T1000 (cell line): ENCODE data around the gene TRPM2.

Source experiments
- DNase-seq: peaks from one replicate; lab custom pipeline; 2025; ENCODE audit warnings: mixed read lengths; lab: John Stamatoyannopoulos, UW

TRPM2 gene

DNA sequence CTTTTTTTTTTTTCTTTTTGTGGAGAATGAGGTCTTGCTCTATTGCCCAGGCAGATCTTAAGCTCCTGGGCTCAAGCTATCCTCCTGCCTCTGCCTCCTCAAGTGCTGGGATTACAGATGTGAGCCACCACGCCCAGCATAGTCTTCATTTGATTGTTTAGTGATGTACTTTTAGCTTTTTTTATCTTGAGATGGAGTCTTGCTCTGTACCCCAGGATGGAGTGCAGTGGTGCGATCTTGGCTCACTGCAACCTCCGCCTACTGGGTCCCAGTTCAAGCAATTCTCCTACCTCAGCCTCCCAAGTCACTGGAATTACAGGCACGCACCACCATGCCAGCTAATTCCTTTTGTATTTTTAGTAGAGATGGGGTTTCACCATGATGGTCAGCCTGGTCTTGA lies 77.9 kb downstream of the TRPM2 start:
- DNase-seq, result no peak

DNA sequence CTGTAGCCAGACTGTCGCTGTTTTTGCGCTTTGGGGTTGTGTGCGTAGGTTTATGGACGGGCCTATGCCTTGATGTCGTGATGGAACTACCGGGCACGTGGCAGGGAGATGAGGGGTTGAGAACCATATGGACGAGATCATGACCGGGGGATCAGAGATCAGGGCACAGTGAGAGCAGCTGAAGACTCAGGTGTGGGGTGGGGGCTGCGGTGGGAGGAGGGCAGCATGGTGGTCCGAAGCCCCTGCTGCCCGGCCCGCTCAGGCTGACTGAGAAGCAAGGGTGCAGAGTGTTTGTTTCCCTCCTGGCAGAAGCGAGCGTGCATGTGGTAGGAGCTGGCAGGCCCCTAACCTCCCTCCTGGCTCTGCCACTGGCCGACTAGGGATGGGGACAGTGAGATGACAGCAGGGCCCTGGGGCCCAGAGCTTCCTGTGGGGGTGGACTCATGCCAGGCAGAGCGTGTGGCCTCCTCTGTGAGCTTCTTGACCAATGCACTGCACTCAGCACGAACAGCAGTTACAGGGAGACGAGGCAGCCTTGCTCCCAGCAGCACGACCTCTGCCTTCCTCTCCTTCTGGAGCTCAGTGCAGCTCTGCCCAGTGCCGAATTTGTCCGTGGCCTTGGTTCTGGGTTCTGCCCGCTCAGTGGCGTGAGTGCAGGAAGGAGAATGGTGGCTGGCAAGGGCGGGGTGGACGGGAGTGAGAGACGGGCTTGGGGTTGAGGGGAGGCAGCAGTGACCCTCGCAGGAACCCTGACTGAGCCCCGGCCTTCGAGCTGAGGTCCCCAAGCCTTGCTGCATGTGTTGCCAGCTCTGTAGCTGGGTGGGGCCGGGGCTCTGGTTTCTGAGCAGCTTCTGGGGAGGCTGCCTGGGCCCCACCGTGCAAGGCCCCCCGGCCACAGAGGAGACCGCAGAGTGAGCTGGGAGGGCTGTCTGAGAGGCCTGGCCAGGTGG lies 79.7 kb downstream of the TRPM2 start:
- DNase-seq, result no peak

DNA sequence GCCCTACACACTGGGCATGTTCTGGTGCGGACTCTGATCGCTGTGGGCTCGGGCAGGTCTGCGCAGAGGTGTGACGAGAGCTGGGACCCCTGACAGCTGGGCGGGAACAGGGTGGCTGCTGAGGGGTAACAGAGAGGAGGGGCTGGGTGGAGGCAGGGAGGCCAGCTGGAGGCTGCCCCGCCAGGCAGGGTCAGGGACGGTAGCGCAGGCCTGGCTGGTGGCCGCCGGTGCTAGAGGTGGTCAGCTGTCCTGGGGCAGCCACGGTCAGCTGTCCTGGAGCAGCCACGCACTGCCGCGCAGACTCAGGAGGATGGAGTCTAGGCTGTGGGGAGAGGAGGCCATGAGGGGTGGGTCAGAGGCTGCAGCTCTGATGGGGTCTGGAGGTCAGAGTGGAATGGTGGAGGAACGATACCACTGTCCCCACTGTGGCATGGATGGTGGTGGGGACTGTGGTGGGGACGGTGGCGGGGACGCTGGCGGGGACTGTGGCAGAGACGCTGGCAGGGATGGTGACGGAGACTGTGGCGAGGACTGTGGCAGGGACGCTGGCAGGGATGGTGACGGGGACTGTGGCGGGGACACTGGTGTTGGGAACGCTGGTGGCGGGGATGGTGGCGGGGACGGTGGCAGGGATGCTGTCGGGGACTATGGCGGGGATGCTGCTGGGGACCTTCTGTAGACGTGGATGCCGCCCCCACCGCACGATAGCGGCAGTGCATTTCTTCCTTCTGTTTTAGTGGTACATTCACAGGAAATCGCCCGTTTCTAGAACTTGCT lies 80.6 kb downstream of the TRPM2 start:
- no peak for DNase-seq

DNA sequence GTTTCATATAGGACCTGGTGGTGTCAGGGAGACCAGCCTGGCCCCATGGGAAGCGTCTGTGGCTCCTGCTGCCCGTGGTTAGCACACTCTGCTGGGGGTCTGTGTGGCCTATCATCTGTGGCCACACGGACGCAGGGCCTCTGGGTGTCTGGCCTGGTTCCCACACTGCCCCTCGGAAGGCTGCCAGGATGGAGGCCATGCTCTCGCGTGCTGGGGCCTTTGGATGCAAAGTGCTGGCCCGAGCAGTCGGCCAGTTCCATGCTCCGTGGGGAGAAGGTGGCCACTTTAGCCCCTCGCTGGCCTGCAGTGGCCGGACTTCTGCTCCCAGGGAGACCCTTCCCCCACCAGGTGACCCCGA lies 81.1 kb downstream of the TRPM2 start:
- no peak for DNase-seq

DNA sequence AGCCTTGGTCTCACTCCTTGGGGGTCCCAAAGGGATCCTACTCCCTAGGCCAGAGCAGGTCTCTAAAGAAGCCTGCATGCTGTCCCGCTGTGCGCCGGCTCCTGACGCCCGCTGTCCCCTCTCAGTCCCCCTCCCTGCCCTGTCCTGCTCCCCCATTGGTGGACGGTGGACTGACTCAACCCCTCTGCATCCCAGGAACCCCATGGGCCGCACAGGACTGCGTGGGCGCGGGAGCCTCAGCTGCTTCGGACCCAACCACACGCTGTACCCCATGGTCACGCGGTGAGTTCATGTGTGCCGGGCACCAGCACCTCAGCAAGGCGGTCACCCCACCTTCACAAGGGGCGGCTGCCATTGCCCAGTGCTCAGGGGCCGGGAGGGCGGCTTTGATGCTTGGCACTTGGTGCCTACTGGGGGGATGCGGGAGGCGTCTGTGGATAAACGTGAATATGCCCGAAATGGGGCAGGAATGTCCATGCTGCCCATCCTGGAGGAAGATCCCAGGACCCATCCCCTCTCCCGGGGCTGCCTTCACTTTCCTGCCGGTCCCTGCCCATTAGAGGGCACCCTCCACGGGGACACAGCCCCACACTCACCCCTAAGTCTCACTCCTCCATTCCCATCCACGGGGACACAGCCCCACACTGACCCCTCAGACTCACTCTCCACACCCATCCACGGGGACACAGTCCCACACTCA lies 81.7 kb downstream of the TRPM2 start:
- no peak for DNase-seq

DNA sequence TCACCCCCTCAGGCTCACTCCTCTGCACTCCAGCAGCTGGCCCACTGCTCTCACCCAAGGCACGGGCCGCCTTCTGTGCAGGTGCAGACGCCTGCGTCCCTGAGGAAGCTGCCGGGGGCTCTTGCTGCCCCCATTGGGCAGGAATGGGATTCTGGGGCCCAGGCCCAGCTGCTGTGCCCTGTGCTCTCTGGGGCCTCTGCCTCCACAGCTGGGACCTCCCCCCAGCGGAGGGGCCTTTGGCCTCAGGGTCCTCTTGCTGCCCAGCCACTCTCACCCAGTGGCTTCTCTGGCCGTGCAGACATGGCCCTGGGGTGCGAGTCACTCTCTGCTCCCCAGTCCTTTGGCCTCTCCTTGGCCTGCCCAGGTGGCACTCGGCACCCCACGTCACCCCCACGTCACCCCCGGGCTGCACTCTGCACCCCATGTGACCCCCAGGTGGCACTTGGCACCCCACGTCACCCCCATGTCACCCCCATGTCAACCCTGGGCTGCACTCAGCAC lies 82.7 kb downstream of the TRPM2 start:
- no peak for DNase-seq

DNA sequence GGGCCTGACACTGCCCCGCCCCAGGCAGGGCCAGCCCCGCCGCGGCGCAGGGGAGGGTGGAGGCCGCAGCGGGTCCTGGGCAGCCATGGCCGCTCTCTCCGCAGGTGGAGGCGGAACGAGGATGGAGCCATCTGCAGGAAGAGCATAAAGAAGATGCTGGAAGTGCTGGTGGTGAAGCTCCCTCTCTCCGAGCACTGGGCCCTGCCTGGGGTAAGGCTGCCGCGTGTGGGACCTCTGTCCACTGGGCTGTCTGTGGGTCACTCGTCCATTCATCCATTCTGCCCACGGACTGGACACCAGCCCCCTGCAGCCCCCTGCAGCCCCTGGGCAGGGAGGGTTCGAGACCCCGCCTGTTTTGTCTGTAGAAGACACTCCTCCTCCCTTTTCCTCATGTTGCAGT lies 83.5 kb downstream of the TRPM2 start:
- no peak for DNase-seq

DNA sequence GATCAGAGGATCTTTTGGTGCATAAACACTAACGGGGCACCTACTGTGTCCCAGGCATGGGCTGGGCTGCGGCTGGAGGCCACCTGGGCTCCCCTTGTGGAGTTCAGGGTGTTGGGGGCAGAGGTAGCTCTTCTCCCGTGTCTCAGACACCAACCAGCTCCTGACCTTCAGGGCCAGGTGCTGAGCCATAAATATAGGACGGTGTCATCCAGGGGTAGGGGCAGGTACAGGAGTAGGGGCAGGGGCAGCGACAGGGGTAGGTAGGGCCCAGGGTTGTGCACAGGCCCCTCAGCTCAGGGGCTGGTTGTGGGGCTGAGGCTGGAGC lies 83.9 kb downstream of the TRPM2 start:
- no peak for DNase-seq

DNA sequence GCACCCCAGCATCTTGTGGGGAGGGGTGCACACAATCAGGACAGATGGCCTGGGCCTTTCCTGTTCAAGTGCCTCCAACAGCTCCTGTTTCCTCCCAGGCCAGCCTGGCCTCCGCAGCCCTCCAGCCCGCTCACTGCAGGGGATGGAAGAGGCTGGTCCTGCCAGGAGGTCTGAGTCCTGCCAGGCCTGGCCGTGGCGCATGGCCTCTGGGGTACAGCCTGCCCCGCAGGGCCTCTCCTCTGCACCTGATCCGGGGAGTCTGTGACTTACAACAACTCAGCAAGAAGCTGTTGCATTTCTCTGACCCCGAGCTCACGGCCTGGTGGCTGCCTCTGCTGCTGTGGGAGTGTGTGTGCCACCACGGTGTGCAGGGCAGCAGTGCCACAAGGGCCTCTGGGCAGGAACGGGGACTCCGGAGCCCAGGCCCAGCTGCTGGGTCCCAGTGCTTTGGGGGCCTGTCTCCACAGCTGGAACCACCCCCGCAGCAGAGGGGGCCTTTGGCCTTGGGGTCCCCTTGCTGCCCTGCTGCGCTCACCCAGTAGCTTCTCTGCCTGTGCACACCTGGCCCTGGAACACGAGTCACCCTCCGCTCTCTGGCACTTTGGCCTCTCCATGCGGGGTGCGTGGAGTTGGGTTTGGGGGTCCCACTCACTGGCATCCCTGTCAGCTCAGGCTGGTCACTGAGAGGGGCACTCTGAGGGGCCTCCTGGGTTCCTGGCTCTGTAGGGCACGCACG lies 84.4 kb downstream of the TRPM2 start:
- DNase-seq, result no peak

DNA sequence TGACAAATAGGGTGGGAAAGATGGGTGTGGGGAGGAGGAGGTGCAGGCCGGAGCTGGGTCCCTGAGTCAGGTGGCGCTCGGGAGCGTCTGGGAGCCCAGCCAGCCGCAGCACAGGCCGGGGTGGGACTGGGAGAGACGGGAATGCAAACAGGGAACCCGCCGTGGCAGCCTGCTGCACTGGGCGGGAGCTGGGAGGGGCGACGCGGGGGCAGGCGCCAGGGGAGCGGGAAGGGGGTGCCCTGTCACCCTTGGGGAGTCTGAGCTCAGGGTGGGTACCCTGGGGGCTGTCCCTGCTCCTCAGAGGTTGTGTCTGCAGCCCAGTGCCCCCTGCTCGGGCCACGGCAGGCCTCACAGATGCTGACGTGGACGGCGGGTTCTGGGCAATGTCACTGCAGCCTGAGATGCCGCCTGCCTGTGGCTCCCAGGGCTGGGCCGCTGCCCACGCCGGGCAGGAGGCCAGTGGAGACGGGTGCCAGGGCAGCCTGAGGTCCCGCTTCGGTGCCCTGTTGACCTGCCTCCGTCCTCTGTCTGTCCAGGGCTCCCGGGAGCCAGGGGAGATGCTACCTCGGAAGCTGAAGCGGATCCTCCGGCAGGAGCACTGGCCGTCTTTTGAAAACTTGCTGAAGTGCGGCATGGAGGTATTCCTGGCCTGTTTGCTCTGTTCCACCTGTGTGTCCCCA lies 85.2 kb downstream of the TRPM2 start:
- no peak for DNase-seq

DNA sequence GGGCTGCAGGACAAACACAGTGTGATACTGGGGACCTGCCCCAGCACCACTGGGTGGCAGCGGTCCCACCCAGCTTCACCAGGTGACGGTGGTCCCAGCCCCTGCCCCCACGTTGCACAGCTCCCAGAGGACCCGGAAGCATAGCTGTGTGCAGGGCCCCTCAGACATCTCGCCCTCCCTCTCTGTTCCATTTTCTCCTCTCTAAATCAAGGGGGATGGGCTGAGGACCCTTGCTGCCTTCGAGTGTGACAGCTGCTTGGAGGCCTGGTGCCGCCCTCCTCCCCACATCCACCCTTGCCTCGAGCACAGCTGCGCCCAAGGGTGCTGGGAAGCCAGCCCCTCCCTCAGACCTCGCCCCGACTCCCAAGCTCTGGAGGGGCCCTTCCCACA lies 85.8 kb downstream of the TRPM2 start:
- no peak for DNase-seq

DNA sequence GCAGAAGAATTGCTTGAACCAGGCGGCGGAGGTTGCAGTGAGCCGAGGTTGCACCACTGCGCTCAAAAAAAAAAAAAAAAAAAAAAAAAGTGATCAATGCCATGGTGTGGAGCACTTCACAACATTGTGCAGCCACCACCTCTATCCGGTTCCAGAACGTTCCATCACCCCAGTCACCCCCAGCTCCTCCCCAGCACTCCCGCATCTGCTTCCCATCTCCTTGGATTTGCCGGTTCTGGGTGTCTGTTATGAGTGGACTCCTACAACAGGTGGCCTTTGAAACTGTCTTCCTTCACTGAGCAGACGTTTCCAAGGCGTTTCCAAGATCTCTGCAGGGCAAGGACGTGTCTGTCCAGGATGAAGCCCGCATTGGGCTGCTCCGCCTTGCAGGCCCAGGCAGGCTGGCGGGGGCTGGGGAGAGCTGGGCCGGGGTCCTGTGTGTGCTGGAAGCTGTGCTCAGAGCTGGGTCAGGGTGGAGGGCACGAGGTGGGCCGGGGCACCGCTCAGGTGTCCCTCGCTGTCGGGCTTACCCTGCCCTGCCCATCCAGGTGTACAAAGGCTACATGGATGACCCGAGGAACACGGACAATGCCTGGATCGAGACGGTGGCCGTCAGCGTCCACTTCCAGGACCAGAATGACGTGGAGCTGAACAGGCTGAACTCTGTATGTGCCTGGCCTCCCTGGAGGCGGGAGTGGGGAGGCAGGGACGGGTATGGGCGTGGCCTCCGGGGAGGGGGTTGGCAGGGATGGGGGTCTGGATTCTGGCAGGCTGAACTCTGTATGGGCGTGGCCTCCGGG lies 87.0 kb downstream of the TRPM2 start:
- no peak for DNase-seq

DNA sequence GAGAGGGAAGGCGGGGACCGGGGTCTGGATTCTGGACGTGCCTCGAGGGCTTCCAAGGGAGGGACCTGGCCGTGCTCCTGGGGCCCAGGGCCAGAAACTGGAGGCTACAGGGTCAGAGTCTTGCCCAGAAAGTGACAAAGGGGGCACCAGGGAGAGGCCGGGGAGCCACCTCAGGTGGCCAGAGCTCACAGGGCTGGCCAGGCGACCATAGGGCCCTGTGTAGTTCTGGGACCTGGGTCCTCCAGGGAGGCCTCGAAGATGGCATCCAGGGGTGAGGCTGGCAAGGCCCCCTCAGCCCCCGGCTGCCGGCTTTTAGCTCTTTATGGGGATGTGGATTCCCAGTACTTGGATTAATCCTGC lies 87.6 kb downstream of the TRPM2 start:
- DNase-seq, result no peak

DNA sequence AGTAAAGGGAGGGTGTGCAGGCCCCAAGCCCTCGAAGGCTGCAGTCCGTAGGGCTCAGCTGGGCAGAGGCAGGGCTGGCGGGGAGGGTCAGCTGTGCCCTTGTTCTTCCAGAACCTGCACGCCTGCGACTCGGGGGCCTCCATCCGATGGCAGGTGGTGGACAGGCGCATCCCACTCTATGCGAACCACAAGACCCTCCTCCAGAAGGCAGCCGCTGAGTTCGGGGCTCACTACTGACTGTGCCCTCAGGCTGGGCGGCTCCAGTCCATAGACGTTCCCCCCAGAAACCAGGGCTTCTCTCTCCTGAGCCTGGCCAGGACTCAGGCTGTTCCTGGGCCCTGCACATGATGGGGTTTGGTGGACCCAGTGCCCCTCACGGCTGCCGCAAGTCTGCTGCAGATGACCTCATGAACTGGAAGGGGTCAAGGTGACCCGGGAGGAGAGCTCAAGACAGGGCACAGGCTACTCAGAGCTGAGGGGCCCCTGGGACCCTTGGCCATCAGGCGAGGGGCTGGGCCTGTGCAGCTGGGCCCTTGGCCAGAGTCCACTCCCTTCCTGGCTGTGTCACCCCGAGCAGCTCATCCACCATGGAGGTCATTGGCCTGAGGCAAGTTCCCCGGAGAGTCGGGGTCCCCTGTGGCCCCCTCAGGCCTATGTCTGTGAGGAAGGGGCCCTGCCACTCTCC lies 88.3 kb downstream of the TRPM2 start:
- no peak for DNase-seq

DNA sequence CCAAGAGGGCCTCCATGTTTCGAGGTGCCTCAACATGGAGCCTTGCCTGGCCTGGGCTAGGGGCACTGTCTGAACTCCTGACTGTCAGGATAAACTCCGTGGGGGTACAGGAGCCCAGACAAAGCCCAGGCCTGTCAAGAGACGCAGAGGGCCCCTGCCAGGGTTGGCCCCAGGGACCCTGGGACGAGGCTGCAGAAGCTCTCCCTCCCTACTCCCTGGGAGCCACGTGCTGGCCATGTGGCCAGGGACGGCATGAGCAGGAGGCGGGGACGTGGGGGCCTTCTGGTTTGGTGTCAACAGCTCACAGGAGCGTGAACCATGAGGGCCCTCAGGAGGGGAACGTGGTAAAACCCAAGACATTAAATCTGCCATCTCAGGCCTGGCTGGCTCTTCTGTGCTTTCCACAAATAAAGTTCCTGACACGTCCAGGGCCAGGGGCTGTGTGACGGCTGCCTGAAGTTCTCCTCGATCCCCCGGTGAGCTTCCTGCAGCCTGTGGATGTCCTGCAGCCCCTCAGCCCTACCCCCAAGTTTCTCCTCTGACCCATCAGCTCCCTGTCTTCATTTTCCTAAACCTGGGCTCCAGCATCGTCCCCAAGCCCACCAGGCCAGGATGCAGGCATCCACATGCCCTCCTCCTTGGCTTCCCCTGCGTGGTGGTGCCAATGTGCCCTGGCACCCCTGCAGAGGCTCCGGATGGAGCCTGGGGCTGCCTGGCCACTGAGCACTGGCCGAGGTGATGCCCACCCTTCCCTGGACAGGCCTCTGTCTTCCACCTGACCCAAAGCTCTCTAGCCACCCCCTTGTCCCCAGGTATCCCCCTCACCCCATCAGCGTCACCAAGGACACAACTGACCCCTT lies 89.1 kb downstream of the TRPM2 start:
- no peak for DNase-seq

DNA sequence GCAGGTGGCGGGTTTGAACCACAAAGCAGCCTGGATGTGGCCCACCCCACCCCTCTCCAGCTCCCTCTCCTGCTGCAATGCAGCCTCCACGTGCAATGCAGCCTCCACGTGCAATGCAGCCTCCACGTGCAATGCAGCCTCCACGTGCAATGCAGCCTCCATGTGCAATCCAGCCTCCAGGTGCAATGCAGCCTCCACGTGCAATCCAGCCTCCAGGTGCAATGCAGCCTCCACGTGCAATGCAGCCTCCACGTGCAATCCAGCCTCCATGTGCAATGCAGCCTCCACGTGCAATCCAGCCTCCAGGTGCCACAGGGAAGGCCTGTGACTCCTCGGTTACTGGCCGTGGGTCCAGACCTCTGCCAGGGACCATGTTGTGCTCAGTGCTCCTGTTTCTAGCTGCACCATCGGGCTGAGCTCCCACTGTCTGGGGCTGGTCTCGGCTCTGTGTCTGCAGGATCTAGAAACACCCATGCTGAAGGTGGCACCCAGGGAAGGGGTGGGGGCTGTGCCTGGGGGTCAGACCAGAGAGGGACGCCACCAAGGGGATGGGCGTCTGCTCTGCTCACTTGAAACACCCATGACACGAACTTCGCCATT lies 90.0 kb downstream of the TRPM2 start:
- no peak for DNase-seq

DNA sequence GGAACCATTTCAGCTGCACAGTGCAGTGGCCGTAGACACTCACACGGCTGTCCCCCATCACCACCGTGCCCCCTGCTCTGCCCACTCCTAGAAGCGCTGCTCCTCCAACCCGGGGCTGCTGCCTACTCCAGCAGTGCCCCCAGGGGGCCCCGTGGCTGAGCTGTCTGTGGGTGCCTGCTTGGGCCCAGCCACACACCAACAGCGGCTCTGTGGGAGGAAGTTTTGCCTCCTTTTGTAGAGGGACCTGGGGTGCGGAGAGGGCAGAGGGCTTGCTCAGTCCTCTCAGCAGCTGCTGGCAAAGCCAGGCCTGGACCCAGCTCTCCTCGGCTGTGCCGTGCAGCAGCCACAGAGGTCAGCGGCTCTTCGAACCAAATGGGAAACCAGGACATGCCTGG lies 90.5 kb downstream of the TRPM2 start:
- DNase-seq, result no peak

DNA sequence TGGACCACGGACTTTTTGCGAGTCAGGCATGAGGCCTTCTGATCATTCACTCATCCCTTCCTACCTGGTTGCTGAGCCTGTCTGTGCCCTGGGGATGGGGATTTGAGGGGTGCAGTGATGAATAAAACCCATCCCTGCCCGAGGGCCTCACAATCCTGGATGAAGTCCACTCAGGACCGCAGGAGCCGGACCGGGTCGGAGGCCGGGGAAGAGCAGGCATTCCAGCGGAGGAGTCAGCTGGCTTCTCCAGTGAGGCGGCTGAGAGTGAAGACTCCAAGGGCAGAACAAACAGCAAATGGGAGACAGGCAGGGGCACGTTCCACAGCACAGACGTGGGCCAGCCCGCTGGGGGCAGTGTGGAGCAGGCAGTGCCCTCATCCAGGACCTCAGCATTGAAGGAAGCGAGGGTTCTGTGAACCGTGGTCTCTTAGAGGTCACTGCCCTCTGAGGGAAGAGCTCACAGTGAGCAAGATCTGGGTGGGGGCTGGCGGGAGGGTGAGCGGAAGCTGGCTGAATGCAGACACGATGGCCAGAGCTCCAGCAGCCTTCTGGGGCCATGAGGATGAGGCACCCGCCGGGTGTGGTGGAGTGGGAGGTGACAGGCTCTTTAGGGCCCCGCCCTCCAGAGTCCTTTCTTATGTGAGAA lies 91.0 kb downstream of the TRPM2 start:
- no peak for DNase-seq
